Measurements from ENCODE around the gene HOXB5.

Gene HOXB5

GRCh38 chr17:48582750-48583069 lies 10.9 kb downstream of the HOXB5 start:
- TF ChIP-seq CTCF (IDR thresholded peaks at IDR 0.05; ENCODE audit: insufficient read depth, low read length, poor library complexity, severe bottlenecking): no peak
- no peak for DNase-seq (ENCODE audit: extremely low read depth, insufficient read length)
- Histone ChIP-seq H3K4me3 (replicated peaks; ENCODE audit: low read depth, low read length) (no peak overlapping the region), H3K27me3 (replicated peaks; ENCODE audit: control insufficient read depth, insufficient read depth, low read length) (no peaks in the 10 kb centered on the region), H3K36me3 (ENCODE audit: control insufficient read depth, insufficient read depth, low read length) (no peaks in the 10 kb centered on the region)

- no peak for DNase-seq (ENCODE audit: extremely low read depth, insufficient read length)
- TF ChIP-seq CTCF (IDR thresholded peaks at IDR 0.05; ENCODE audit: insufficient read depth, low read length, poor library complexity, severe bottlenecking): no peak
- Histone ChIP-seq H3K27me3 (replicated peaks; ENCODE audit: control insufficient read depth, insufficient read depth, low read length) (no peaks in the 10 kb centered on the region), H3K4me3 (replicated peaks; ENCODE audit: low read depth, low read length) (no peak overlapping the region; the same call in 1 of the 2 replicates), H3K36me3 (ENCODE audit: control insufficient read depth, insufficient read depth, low read length) (no peaks in the 10 kb centered on the region)
Measured at GRCh38 chr17:48579760-48580554, 13.6 kb downstream of the HOXB5 start.

DNA sequence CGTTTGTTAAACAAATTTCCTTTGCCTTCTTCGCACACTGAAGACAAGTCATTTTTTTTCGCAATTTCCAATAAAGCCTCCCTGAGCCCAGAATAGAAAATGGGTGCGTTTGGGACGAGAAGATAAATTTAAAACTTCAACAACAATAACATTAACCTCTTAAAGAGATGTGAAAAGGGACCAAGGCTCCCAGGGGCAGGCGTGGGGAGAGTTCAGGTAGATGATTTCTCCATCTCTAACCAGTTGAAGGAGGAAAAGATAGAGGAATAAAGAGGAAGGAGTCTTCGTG lies 14.2 kb downstream of the HOXB5 start:
- Histone ChIP-seq H3K36me3 (ENCODE audit: control insufficient read depth, insufficient read depth, low read length) (no peaks in the 10 kb centered on the region), H3K27me3 (replicated peaks; ENCODE audit: control insufficient read depth, insufficient read depth, low read length) (no peaks in the 10 kb centered on the region), H3K4me3 (replicated peaks; ENCODE audit: low read depth, low read length) (peak overlapping the region; percentile 75)
- DNase-seq (ENCODE audit: extremely low read depth, insufficient read length): no peak
- TF ChIP-seq CTCF (IDR thresholded peaks at IDR 0.05; ENCODE audit: insufficient read depth, low read length, poor library complexity, severe bottlenecking): no peak

DNA sequence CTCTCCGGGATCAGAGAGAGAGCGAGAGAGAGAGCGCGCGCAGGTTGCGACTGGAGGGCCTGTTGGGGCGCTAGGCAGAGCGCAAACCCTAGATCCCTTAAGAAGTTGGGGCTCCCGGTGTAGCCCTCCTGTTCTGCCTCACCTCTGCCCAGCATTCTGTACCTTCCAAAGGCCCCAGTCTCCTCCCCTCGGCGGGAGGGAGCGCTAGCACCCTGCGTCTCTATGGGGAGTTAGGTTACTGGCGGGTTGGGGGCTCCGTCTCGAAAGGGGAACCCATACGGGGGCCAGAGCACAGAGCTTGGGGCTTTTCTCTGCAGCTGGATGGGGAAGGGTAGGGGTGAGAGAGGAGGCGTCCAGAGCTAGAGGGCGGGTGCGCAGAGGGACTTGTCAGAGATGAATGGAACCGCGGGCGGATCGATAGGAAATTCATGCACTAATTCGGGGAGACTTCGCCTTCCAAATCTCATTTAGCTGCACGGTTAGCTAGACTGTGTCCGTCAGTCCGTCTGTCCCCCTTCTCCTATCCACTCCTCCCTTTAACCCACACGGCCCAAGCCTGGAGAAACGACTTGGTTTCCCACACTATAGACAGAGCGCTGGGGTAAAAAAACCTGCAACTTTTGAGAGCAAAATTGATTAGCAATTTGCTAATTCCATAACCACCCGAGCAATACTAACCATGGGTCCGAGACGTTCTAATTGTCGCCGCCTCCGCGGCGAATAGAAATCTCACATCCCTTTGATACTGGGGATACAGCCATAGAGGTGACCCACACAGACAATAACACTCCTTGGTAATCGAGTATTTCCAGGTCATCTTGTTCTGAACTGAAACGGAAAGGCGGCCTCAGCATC lies 14.7 kb downstream of the HOXB5 start:
- TF ChIP-seq CTCF (IDR thresholded peaks at IDR 0.05; ENCODE audit: insufficient read depth, low read length, poor library complexity, severe bottlenecking): peak; percentile 22
- DNase-seq (ENCODE audit: extremely low read depth, insufficient read length): no peak
- H3K36me3 ChIP-seq (ENCODE audit: control insufficient read depth, insufficient read depth, low read length): no peaks in the 10 kb centered on the region
- peak overlapping the region; percentile 75 for H3K4me3 ChIP-seq (replicated peaks; ENCODE audit: low read depth, low read length)
- H3K27me3 ChIP-seq (replicated peaks; ENCODE audit: control insufficient read depth, insufficient read depth, low read length): no peaks in the 10 kb centered on the region

GRCh38 chr17:48577946-48578615 lies 15.5 kb downstream of the HOXB5 start, which contains the start of gene HOXB4:
Gene HOXB4, minus strand, starts transcription at chr17:48578350. Its CDS starts 31 bp downstream, at chr17:48578319.
- DNase-seq (ENCODE audit: extremely low read depth, insufficient read length): peak; percentile 68
- H3K4me3 ChIP-seq (replicated peaks; ENCODE audit: low read depth, low read length): peak within 1 kb of the TSS; percentile 75
- H3K27me3 ChIP-seq (replicated peaks; ENCODE audit: control insufficient read depth, insufficient read depth, low read length): no peaks in the 10 kb centered on the region
- no peak for TF ChIP-seq CTCF (IDR thresholded peaks at IDR 0.05; ENCODE audit: insufficient read depth, low read length, poor library complexity, severe bottlenecking)
- H3K36me3 ChIP-seq (ENCODE audit: control insufficient read depth, insufficient read depth, low read length): no peaks in the 10 kb centered on the region

Data from GM06990 (cell line).